Measurements from ENCODE around the gene MESP2.

- no peak for TF ChIP-seq EZH2phosphoT487 (IDR thresholded peaks at IDR 0.05; ENCODE audit: borderline replicate concordance, low read length)
- TF ChIP-seq, protein P1, sequence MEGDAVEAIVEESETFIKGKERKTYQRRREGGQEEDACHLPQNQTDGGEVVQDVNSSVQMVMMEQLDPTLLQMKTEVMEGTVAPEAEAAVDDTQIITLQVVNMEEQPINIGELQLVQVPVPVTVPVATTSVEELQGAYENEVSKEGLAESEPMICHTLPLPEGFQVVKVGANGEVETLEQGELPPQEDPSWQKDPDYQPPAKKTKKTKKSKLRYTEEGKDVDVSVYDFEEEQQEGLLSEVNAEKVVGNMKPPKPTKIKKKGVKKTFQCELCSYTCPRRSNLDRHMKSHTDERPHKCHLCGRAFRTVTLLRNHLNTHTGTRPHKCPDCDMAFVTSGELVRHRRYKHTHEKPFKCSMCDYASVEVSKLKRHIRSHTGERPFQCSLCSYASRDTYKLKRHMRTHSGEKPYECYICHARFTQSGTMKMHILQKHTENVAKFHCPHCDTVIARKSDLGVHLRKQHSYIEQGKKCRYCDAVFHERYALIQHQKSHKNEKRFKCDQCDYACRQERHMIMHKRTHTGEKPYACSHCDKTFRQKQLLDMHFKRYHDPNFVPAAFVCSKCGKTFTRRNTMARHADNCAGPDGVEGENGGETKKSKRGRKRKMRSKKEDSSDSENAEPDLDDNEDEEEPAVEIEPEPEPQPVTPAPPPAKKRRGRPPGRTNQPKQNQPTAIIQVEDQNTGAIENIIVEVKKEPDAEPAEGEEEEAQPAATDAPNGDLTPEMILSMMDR (IDR thresholded peaks at IDR 0.05; ENCODE audit: low read depth, low read length, poor library complexity, severe bottlenecking) = no peak
Observed at GRCh38 chr15:89743594-89743993, 32.5 kb upstream of the MESP2 start.

Data from DOHH2 (cell line).